Measurements from ENCODE around the gene TNIK.

Gene TNIK

GRCh38 chr3:171459942-171460724 is at the start of gene TNIK:
Gene TNIK, minus strand, starts transcription at chr3:171460405. Its CDS starts 342 bp downstream, at chr3:171460063.
- DNase-seq (ENCODE audit: low read depth): peak; percentile 90

- no peak for DNase-seq (ENCODE audit: low read depth)
Measured at GRCh38 chr3:171508676-171509075, 48.5 kb upstream of the TNIK start.

- DNase-seq (ENCODE audit: low read depth): no peak
Measured at GRCh38 chr3:171508206-171508605, 48.0 kb upstream of the TNIK start.

GRCh38 chr3:171506743-171507319 is 46.6 kb upstream of the TNIK start:
- DNase-seq (ENCODE audit: low read depth): no peak

GRCh38 chr3:171505822-171506333 is 45.7 kb upstream of the TNIK start:
- DNase-seq (ENCODE audit: low read depth): no peak

- no peak for DNase-seq (ENCODE audit: low read depth)
Measured at GRCh38 chr3:171504376-171504775, 44.2 kb upstream of the TNIK start.

GRCh38 chr3:171503817-171504216 is 43.6 kb upstream of the TNIK start:
- no peak for DNase-seq (ENCODE audit: low read depth)

GRCh38 chr3:171498921-171499320 is 38.7 kb upstream of the TNIK start:
- no peak for DNase-seq (ENCODE audit: low read depth)

- no peak for DNase-seq (ENCODE audit: low read depth)
Measured at GRCh38 chr3:171497468-171497867, 37.3 kb upstream of the TNIK start.

GRCh38 chr3:171495413-171495812 is 35.2 kb upstream of the TNIK start:
- no peak for DNase-seq (ENCODE audit: low read depth)

GRCh38 chr3:171494457-171495109 is 34.4 kb upstream of the TNIK start:
- DNase-seq (ENCODE audit: low read depth): no peak

GRCh38 chr3:171491361-171491760 is 31.2 kb upstream of the TNIK start:
- DNase-seq (ENCODE audit: low read depth): no peak

GRCh38 chr3:171490901-171491300 is 30.7 kb upstream of the TNIK start:
- no peak for DNase-seq (ENCODE audit: low read depth)

GRCh38 chr3:171489348-171489747 is 29.1 kb upstream of the TNIK start:
- DNase-seq (ENCODE audit: low read depth): no peak

GRCh38 chr3:171488479-171488878 is 28.3 kb upstream of the TNIK start:
- DNase-seq (ENCODE audit: low read depth): no peak

- DNase-seq (ENCODE audit: low read depth): no peak
Measured at GRCh38 chr3:171487382-171487781, 27.2 kb upstream of the TNIK start.

- no peak for DNase-seq (ENCODE audit: low read depth)
Measured at GRCh38 chr3:171485338-171485737, 25.1 kb upstream of the TNIK start.

- no peak for DNase-seq (ENCODE audit: low read depth)
Measured at GRCh38 chr3:171481011-171481410, 20.8 kb upstream of the TNIK start.

- DNase-seq (ENCODE audit: low read depth): no peak
Measured at GRCh38 chr3:171480526-171480925, 20.3 kb upstream of the TNIK start.

GRCh38 chr3:171476532-171477102 is 16.4 kb upstream of the TNIK start:
- no peak for DNase-seq (ENCODE audit: low read depth)

- no peak for DNase-seq (ENCODE audit: low read depth)
Measured at GRCh38 chr3:171472552-171472951, 12.3 kb upstream of the TNIK start.

GRCh38 chr3:171470714-171471227 is 10.6 kb upstream of the TNIK start:
- DNase-seq (ENCODE audit: low read depth): no peak

All from stimulated activated CD8-positive, alpha-beta memory T cell treated with anti-CD3 and anti-CD28 coated beads, Interleukin-12 subunit alpha, Interleukin-12 subunit beta, amount 100 ng/mL, for 1 hour (primary cell).